H1 (cell line): ENCODE results near the gene GFOD1. TPM values are rescaled to one million over a fixed set of nuclear protein-coding genes. Genes with fewer than 3 reads are reported as not detected.

Experiments
- CTCF ChIA-PET: fragments of 300-600 bp; sonication (Branson Sonifier 250); formaldehyde crosslinking; loops from one replicate; lab custom pipeline; 2021; ENCODE audit not compliant: partially characterized antibody; lab: Charles Lee
- POLR2A ChIA-PET: fragments of 300-600 bp; sonication (Branson Sonifier 250); formaldehyde crosslinking; loops from one replicate; lab custom pipeline; 2021; ENCODE audit warnings: inconsistent platforms; ENCODE audit not compliant: partially characterized antibody; lab: Charles Lee
- DNase-seq, 2 experiments: peaks; one replicate each; pipeline versions ENCODE4 v3.0.0 to v3.0.0-alpha.2; 2010 to 2022; ENCODE audit warnings: low spot score in 2 of 2, low read depth in 1 of 2, mixed read lengths in 1 of 2
- FAIRE-seq: peaks from 2 replicates; lab custom pipeline; 2011; peaks lifted over from hg19 to GRCh38; lab: Jason Lieb, UNC
- H2AFZ ChIP-seq: 2 replicates; pipeline ENCODE4 v1.8.1; 2012; ENCODE audit warnings: low read length, inconsistent platforms
- H2AK5ac ChIP-seq: 2 replicates; pipeline ENCODE4 v1.6.1; 2013; ENCODE audit warnings: low read depth, low read length
- H2BK120ac ChIP-seq: replicated peaks from 2 replicates; pipeline ENCODE3; 2013; ENCODE audit warnings: low read depth, low read length, inconsistent platforms
- H2BK12ac ChIP-seq: 2 replicates; pipeline ENCODE4 v1.6.1; 2013; ENCODE audit warnings: low read depth, low read length
- H2BK15ac ChIP-seq: 2 replicates; pipeline ENCODE4 v1.6.1; 2013; ENCODE audit warnings: low read length
- H2BK20ac ChIP-seq: 2 replicates; pipeline ENCODE4 v1.6.1; 2013; ENCODE audit warnings: low read length
- H2BK5ac ChIP-seq: 2 replicates; pipeline ENCODE4 v1.6.1; 2013; ENCODE audit warnings: low read depth, low read length
- H3K14ac ChIP-seq: 2 replicates; pipeline ENCODE4 v1.6.1; 2013; ENCODE audit warnings: inconsistent platforms; ENCODE audit not compliant: insufficient read length
- H3K18ac ChIP-seq: 2 replicates; pipeline ENCODE4 v1.6.1; 2013; ENCODE audit warnings: low read length; ENCODE audit errors: extremely low read depth
- H3K23ac ChIP-seq: 2 replicates; pipeline ENCODE4 v1.6.1; 2013; ENCODE audit warnings: inconsistent platforms; ENCODE audit not compliant: insufficient read length
- H3K23me2 ChIP-seq: 2 replicates; pipeline ENCODE4 v1.6.1; 2013; ENCODE audit warnings: low read depth, low read length
- H3K27ac ChIP-seq: 2 replicates; pipeline ENCODE4 v1.6.1; 2011; ENCODE audit warnings: low read depth, low read length, inconsistent platforms
- H3K27me3 ChIP-seq, 4 experiments: replicated peaks in 1 of 4; 1 replicate in 1 of 4; 2 replicates in 3 of 4; pipeline versions ENCODE4 v1.6.1 to v1.8.1; 2011 to 2013; ENCODE audit warnings: low read length in 3 of 4, mild to moderate bottlenecking in 3 of 4, inconsistent platforms in 2 of 4, mixed read lengths in 2 of 4, moderate library complexity in 1 of 4; ENCODE audit not compliant: control insufficient read depth in 3 of 4, insufficient read depth in 3 of 4; ENCODE audit errors: extremely low read depth in 1 of 4
- H3K36me3 ChIP-seq, 4 experiments: 2 replicates each; pipeline versions ENCODE4 v1.6.1 to v1.8.1; 2011 to 2013; ENCODE audit warnings: mild to moderate bottlenecking in 4 of 4, low read length in 3 of 4, moderate library complexity in 2 of 4, control low read depth in 1 of 4, inconsistent platforms in 1 of 4; ENCODE audit not compliant: insufficient read depth in 4 of 4, control insufficient read depth in 2 of 4
- H3K4ac ChIP-seq: replicated peaks from 2 replicates; pipeline ENCODE3; 2013; ENCODE audit warnings: low read length, low read depth, mixed read lengths, inconsistent platforms; ENCODE audit not compliant: insufficient read length
- H3K4me1 ChIP-seq, 4 experiments: replicated peaks in 1 of 4; 1 replicate in 1 of 4; 2 replicates in 3 of 4; pipeline versions ENCODE4 v1.6.1 to v1.8.1; 2011 to 2013; ENCODE audit warnings: low read length in 3 of 4, inconsistent platforms in 2 of 4, mixed read lengths in 1 of 4; ENCODE audit not compliant: insufficient read depth in 4 of 4, control insufficient read depth in 3 of 4
- H3K4me2 ChIP-seq, 2 experiments: 2 replicates each; pipeline versions ENCODE4 v1.6.1 to v1.8.1; 2011 to 2013; ENCODE audit warnings: low read depth in 2 of 2, low read length in 2 of 2, control low read depth in 1 of 2, inconsistent platforms in 1 of 2, mild to moderate bottlenecking in 1 of 2; ENCODE audit not compliant: insufficient read depth in 1 of 2
- H3K4me3 ChIP-seq, 4 experiments: fragments of 200-600, 300-600 bp in 1 of 4; sonication (generic), shearing (Covaris generic), sonication (Bioruptor Twin) in 1 of 4; 2 replicates each; pipeline versions ENCODE4 v1.5.1 to v1.8.1; 2011 to 2016; ENCODE audit warnings: low read length in 4 of 4, low read depth in 3 of 4, control low read depth in 2 of 4, inconsistent platforms in 2 of 4, mild to moderate bottlenecking in 2 of 4, mixed read lengths in 1 of 4, moderate library complexity in 1 of 4; ENCODE audit not compliant: insufficient read depth in 2 of 4; ENCODE audit errors: extremely low read depth in 1 of 4
- H3K56ac ChIP-seq: replicated peaks from 2 replicates; pipeline ENCODE3; 2013; ENCODE audit warnings: low read depth, mild to moderate bottlenecking, mixed read lengths, low read length, inconsistent platforms; ENCODE audit not compliant: insufficient read length
- H3K79me1 ChIP-seq: 2 replicates; pipeline ENCODE4 v1.6.1; 2013; ENCODE audit warnings: low read depth, low read length, control low read depth
- H3K79me2 ChIP-seq, 2 experiments: 2 replicates each; pipeline versions ENCODE4 v1.6.1 to v1.8.1; 2012 to 2013; ENCODE audit warnings: low read length in 2 of 2, mild to moderate bottlenecking in 2 of 2, inconsistent platforms in 1 of 2; ENCODE audit not compliant: insufficient read depth in 2 of 2, control insufficient read depth in 1 of 2
- H3K9ac ChIP-seq, 4 experiments: replicated peaks in 1 of 4; 1 replicate in 1 of 4; 2 replicates in 3 of 4; pipeline versions ENCODE4 v1.6.1 to v1.8.1; 2011 to 2013; ENCODE audit warnings: low read depth in 3 of 4, low read length in 3 of 4, control low read depth in 2 of 4, mild to moderate bottlenecking in 2 of 4, moderate library complexity in 2 of 4, inconsistent platforms in 1 of 4; ENCODE audit errors: extremely low read depth in 1 of 4
- H3K9me3 ChIP-seq, 2 experiments: 2 replicates each; pipeline versions ENCODE4 v1.6.1 to v1.8.1; 2012 to 2013; ENCODE audit warnings: mild to moderate bottlenecking in 2 of 2, moderate library complexity in 2 of 2, control low read depth in 1 of 2, inconsistent platforms in 1 of 2, low read depth in 1 of 2, low read length in 1 of 2, mixed read lengths in 1 of 2; ENCODE audit not compliant: insufficient read depth in 2 of 2
- H4K20me1 ChIP-seq, 2 experiments: replicated peaks in 1 of 2; 2 replicates each; pipeline versions ENCODE3 to v1.8.1; 2011 to 2013; ENCODE audit warnings: inconsistent platforms in 2 of 2, low read length in 2 of 2, mild to moderate bottlenecking in 1 of 2; ENCODE audit not compliant: insufficient read depth in 2 of 2, control insufficient read depth in 1 of 2
- H4K5ac ChIP-seq: 2 replicates; pipeline ENCODE4 v1.6.1; 2013; ENCODE audit warnings: low read length, low read depth, mixed read lengths, inconsistent platforms; ENCODE audit not compliant: insufficient read length
- H4K8ac ChIP-seq: 2 replicates; pipeline ENCODE4 v1.8.0; 2013; ENCODE audit warnings: mild to moderate bottlenecking, moderate library complexity, low read length, inconsistent platforms; ENCODE audit not compliant: insufficient read depth; ENCODE audit errors: extremely low read depth
- H4K91ac ChIP-seq: replicated peaks from 2 replicates; pipeline ENCODE3; 2013; ENCODE audit warnings: low read length, mixed read lengths, inconsistent platforms; ENCODE audit not compliant: insufficient read length
- CHD1 ChIP-seq: IDR thresholded peaks from 2 replicates; pipeline ENCODE4 v1.6.1; 2012; ENCODE audit warnings: low read depth, low read length, improper control_type of control experiment
- FOSL1 ChIP-seq: IDR thresholded peaks from 2 replicates; pipeline ENCODE4 v1.6.1; 2011; ENCODE audit warnings: mild to moderate bottlenecking, low read depth, low read length, moderate library complexity; ENCODE audit not compliant: insufficient read depth
- NANOG ChIP-seq: IDR thresholded peaks from 2 replicates; pipeline ENCODE4 v1.6.1; 2011; ENCODE audit warnings: low read length, low read depth, mild to moderate bottlenecking, inconsistent platforms; ENCODE audit not compliant: insufficient read depth, poor library complexity, severe bottlenecking
- POLR2AphosphoS5 ChIP-seq: IDR thresholded peaks from 2 replicates; pipeline ENCODE4 v1.6.1; 2011; ENCODE audit warnings: low read depth, low read length
- SIN3A ChIP-seq, 2 experiments: IDR thresholded peaks in 1 of 2; conservative IDR thresholded peaks in 1 of 2; 2 replicates each; pipeline ENCODE4 v1.6.1; 2011 to 2012; ENCODE audit warnings: low read length in 2 of 2, improper control_type of control experiment in 1 of 2, low read depth in 1 of 2, mild to moderate bottlenecking in 1 of 2
- TAF7 ChIP-seq: optimal IDR thresholded peaks from 2 replicates; pipeline ENCODE3; 2011; ENCODE audit warnings: low read depth, mild to moderate bottlenecking, inconsistent platforms, low read length, moderate library complexity, borderline replicate concordance
- TBP ChIP-seq: IDR thresholded peaks from 2 replicates; pipeline ENCODE4 v1.6.1; 2011; ENCODE audit warnings: low read depth, low read length, improper control_type of control experiment
- ZNF274 ChIP-seq: IDR thresholded peaks from 2 replicates; pipeline ENCODE4 v1.7.0; 2012; ENCODE audit warnings: low read length, borderline replicate concordance; ENCODE audit errors: extremely low read depth
- polyA plus RNA-seq, 7 experiments: library from polyadenylated mRNA; depleted of rRNA in 3 of 7; stranded (reverse) in 5 of 7; unstranded in 2 of 7; fragments of >200 nt in 5 of 7; fragments of 200-250 nt in 2 of 7; gene quantifications; 1 replicate in 5 of 7; 2 replicates in 1 of 7; 4 replicates in 1 of 7; pipeline versions ENCODE4 v1.2.1 to v1.2.3, GENCODE V29; 2011 to 2013; ENCODE audit warnings: missing spikeins in 2 of 7, mixed read lengths in 2 of 7
- total RNA-seq: library from RNA; stranded (reverse); fragmentation: NEBNext Ultra II Directional; extraction: Animal tissue kit (Norgen Biotek cat#: 25700); gene quantifications from 2 replicates; pipeline ENCODE4 v1.2.1, GENCODE V29; 2021

Gene GFOD1
- total and polyA plus RNA-seq, 2 of the 8 experiments (the other 6 are each of a cell fraction or from before 2014, with no cell fraction given): 2.5 to 8.8 TPM

DNA sequence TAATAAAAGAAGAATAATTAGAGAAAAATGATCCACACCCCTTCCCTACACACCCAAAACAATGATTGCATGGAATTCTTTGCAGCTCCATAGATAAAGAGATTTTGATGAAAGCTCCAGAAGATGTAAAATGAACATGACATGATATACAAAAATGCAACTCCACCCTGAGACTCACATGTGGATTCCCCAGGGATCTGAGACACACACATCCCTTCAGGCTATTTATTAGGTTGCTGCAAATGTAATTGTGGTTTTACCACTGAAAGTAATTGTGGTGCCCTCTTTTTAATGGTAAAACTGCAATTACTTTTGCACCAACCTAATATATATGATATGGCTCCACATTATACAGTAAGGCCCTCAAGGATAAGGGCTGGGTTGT, 118.7 kb downstream of the GFOD1 start:
- DNase-seq: no peak
- Histone ChIP-seq H3K27me3 (no peaks in the 10 kb centered on the region), H3K14ac (no peak overlapping the region), H3K9ac (no peak overlapping the region), H3K4ac (no peak overlapping the region), H4K91ac (no peak overlapping the region), H3K79me1 (no peaks in the 10 kb centered on the region; the same call in 1 of the 2 replicates), H3K27ac (no peak overlapping the region), H3K4me1 (peaks cover 0 to 15% (median 4%) of the 10 kb centered on the region in 4 experiments; a peak in 5 of 7 replicates), H3K4me3 (no peak overlapping the region), H3K23ac (no peak overlapping the region), H4K20me1 (no peaks in the 10 kb centered on the region), H2BK12ac (no peak overlapping the region), H2AFZ (no peak overlapping the region), H2AK5ac (no peak overlapping the region), H3K56ac (no peak overlapping the region), H3K36me3 (peaks cover 0 to 4% (median 0%) of the 10 kb centered on the region in 4 experiments; a peak in 1 of 8 replicates), H3K4me2 (no peak overlapping the region), H4K8ac (no peak overlapping the region), H2BK15ac (no peak overlapping the region), H3K23me2 (no peaks in the 10 kb centered on the region; the same call in 1 of the 2 replicates), H2BK5ac (no peak overlapping the region), H3K18ac (no peak overlapping the region), H2BK120ac (no peak overlapping the region), H2BK20ac (no peak overlapping the region), H3K79me2 (no peaks in the 10 kb centered on the region), H3K9me3 (no peaks in the 10 kb centered on the region), H4K5ac (no peak overlapping the region)
- no peak for FAIRE-seq
- TF ChIP-seq SIN3A (conservative IDR thresholded peaks at IDR 0.05 in 1 of 2, IDR thresholded peaks at IDR 0.05 in 1 of 2; ENCODE audit: low read depth in 1 of 2, low read length in 2 of 2) (no peak), POLR2AphosphoS5 (no peak), FOSL1 (no peak), CHD1 (no peak), ZNF274 (no peak), TAF7 (no peak), NANOG (no peak), TBP (no peak)
- ChIA-PET POLR2A (no interaction called here), CTCF (interaction anchor here (1.0 to 1.4 kb wide), 3 partner anchors 9 to 206 kb away, joined by 5 to 7 read pairs (median 6); partner anchors contain the start of gene SIRT5)
